ENCODE data around the gene AQR.

Gene AQR

DNA sequence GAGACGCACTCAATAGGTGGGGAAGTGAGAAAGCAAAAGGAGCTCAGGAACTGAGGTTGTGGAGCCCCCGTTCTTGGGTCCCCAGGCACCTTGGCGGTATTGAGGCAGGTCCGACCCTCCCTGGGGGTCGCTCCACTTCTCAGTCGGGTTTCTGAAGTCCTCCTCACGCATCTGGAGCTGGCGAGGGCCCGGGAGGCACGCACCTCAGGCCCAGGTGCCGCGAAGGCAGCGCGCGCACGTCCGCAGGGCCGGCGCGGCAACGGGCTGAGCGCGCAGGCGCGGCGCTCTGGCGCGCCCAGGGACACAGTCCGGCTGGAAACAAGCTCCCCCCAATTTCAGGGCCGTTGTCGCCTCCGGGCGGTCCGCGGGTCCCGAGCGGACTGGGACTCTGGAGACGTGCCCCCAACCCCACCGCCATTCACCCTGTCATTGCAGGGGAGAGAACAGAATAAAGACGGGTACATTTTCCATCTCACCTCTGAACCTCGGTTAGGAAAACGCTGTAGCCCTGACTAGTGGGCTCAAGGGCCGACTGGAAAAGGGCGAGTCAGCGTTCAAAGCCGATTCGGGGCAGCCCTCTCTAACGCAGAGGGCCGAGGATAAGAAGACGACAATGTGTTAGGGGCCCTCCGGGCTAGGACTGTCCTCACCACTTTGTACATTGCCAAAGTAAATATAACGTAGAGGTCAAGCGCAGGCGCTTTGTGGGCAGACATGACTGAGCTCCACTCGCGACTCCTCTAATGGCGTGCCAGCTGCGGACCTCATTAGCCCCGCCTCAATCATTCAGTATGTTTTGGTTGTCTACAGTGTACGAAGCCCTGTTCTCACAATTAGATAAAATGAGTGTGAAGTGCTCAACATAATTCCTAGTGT, 18.7 kb upstream of the AQR start, which contains the start of gene ZNF770:
ZNF770 (minus strand) TSS at position 261 of the 876 bp plus-strand sequence. CDS start 4,853 bp downstream, outside the sequence.
- peak; percentile 35; the same call in 1 of the 2 replicates for TF ChIP-seq CSDC2 (CRISPR knock-in tag; IDR thresholded peaks at IDR 0.05)
- TF ChIP-seq ZNF8 (CRISPR knock-in tag; IDR thresholded peaks at IDR 0.05) = peak; percentile 45
- TF ChIP-seq TCF4 (CRISPR knock-in tag; IDR thresholded peaks at IDR 0.05; ENCODE audit: borderline replicate concordance) = peak; percentile 13; the same call in 1 of the 2 replicates
- 0 out of 2 replicates have a peak, but pooled peaks have one; percentile 24 for TF ChIP-seq SNAI2 (CRISPR knock-in tag; IDR thresholded peaks at IDR 0.05)
- TF ChIP-seq, protein P1, sequence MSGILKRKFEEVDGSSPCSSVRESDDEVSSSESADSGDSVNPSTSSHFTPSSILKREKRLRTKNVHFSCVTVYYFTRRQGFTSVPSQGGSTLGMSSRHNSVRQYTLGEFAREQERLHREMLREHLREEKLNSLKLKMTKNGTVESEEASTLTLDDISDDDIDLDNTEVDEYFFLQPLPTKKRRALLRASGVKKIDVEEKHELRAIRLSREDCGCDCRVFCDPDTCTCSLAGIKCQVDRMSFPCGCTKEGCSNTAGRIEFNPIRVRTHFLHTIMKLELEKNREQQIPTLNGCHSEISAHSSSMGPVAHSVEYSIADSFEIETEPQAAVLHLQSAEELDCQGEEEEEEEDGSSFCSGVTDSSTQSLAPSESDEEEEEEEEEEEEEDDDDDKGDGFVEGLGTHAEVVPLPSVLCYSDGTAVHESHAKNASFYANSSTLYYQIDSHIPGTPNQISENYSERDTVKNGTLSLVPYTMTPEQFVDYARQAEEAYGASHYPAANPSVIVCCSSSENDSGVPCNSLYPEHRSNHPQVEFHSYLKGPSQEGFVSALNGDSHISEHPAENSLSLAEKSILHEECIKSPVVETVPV (CRISPR knock-in tag; IDR thresholded peaks at IDR 0.05) = no peak
- ATAC-seq = peak; percentile 92

DNA sequence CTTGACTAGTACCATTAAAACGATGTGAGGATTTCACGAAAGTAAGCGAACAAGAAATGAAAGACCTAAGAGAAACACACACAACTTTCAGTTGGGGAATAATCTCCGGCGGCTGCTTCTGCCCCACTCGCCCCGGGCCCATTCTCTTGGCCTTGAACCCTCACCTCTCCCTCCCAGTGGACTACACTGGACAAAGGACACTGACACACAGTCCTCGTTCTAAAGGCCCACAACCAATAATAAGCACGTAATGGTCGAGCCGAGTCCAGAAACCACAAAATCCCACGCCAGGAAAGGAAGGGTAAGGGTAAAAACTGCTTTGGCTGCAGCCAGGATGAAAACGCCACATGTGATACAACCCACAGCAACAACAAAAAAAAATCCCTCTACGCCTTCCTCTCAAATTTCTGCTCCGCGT, 18.1 kb upstream of the AQR start:
- TF ChIP-seq ESRRG (CRISPR knock-in tag; IDR thresholded peaks at IDR 0.05) = no peak
- TF ChIP-seq, protein P1 (CRISPR knock-in tag; IDR thresholded peaks at IDR 0.05) = no peak
- no peak for TF ChIP-seq BACH2 (CRISPR knock-in tag; IDR thresholded peaks at IDR 0.05; ENCODE audit: borderline replicate concordance)
- no peak for TF ChIP-seq GLIS3 (CRISPR knock-in tag; IDR thresholded peaks at IDR 0.05)
- no peak for TF ChIP-seq OSR1 (CRISPR knock-in tag; IDR thresholded peaks at IDR 0.05)
- TF ChIP-seq ZNF8 (CRISPR knock-in tag; IDR thresholded peaks at IDR 0.05) = no peak
- TF ChIP-seq SNAI2 (CRISPR knock-in tag; IDR thresholded peaks at IDR 0.05) = no peak
- TF ChIP-seq, protein P2, sequence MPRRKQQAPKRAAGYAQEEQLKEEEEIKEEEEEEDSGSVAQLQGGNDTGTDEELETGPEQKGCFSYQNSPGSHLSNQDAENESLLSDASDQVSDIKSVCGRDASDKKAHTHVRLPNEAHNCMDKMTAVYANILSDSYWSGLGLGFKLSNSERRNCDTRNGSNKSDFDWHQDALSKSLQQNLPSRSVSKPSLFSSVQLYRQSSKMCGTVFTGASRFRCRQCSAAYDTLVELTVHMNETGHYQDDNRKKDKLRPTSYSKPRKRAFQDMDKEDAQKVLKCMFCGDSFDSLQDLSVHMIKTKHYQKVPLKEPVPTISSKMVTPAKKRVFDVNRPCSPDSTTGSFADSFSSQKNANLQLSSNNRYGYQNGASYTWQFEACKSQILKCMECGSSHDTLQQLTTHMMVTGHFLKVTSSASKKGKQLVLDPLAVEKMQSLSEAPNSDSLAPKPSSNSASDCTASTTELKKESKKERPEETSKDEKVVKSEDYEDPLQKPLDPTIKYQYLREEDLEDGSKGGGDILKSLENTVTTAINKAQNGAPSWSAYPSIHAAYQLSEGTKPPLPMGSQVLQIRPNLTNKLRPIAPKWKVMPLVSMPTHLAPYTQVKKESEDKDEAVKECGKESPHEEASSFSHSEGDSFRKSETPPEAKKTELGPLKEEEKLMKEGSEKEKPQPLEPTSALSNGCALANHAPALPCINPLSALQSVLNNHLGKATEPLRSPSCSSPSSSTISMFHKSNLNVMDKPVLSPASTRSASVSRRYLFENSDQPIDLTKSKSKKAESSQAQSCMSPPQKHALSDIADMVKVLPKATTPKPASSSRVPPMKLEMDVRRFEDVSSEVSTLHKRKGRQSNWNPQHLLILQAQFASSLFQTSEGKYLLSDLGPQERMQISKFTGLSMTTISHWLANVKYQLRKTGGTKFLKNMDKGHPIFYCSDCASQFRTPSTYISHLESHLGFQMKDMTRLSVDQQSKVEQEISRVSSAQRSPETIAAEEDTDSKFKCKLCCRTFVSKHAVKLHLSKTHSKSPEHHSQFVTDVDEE (CRISPR knock-in tag; IDR thresholded peaks at IDR 0.05) = no peak
- TF ChIP-seq ZNF565 (CRISPR knock-in tag; conservative IDR thresholded peaks at IDR 0.05; ENCODE audit: low read depth) = no peak
- TF ChIP-seq, protein P3, sequence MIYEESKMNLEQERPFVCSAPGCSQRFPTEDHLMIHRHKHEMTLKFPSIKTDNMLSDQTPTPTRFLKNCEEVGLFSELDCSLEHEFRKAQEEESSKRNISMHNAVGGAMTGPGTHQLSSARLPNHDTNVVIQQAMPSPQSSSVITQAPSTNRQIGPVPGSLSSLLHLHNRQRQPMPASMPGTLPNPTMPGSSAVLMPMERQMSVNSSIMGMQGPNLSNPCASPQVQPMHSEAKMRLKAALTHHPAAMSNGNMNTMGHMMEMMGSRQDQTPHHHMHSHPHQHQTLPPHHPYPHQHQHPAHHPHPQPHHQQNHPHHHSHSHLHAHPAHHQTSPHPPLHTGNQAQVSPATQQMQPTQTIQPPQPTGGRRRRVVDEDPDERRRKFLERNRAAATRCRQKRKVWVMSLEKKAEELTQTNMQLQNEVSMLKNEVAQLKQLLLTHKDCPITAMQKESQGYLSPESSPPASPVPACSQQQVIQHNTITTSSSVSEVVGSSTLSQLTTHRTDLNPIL (CRISPR knock-in tag; IDR thresholded peaks at IDR 0.05; ENCODE audit: low read depth) = no peak
- TF ChIP-seq, protein P4, sequence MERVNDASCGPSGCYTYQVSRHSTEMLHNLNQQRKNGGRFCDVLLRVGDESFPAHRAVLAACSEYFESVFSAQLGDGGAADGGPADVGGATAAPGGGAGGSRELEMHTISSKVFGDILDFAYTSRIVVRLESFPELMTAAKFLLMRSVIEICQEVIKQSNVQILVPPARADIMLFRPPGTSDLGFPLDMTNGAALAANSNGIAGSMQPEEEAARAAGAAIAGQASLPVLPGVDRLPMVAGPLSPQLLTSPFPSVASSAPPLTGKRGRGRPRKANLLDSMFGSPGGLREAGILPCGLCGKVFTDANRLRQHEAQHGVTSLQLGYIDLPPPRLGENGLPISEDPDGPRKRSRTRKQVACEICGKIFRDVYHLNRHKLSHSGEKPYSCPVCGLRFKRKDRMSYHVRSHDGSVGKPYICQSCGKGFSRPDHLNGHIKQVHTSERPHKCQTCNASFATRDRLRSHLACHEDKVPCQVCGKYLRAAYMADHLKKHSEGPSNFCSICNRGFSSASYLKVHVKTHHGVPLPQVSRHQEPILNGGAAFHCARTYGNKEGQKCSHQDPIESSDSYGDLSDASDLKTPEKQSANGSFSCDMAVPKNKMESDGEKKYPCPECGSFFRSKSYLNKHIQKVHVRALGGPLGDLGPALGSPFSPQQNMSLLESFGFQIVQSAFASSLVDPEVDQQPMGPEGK (CRISPR knock-in tag; IDR thresholded peaks at IDR 0.05; ENCODE audit: borderline replicate concordance) = no peak
- no peak for TF ChIP-seq TCF4 (CRISPR knock-in tag; IDR thresholded peaks at IDR 0.05; ENCODE audit: borderline replicate concordance)
- peak; percentile 4; the same call in 1 of the 3 replicates for ATAC-seq

DNA sequence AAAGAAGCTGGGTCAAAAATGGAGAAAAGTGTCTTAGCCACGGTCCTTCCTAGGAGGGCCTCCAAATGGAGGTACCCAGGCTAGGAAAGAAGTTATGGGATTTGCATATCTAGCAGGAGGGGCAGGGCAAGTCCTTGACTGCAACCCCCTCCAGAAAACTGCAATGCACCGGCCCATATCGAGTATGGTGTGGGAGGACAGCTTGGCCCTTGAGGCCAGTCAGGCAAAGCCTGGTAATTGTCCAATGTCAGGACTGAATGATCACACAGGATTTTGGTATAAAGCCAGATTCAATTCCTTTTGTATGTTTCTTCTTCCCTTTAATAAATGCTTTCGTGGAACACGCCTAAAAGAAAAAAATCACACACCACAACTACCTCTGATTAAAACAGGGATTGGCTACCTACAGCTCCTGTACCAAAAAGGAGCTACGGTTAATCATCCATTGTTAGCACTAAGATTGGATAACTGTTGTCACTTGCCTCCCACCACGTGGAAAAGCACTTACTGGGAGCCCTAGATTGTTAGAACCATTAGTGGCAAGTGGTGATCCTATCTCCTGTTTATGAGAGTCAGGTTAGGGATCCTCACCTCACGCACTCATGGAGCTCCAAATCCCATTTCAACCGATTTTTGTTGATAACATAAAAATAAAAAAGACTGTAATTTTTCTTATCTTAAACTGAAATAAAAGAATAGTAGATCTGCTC, 17.4 kb upstream of the AQR start:
- ATAC-seq = no peak
- no peak for TF ChIP-seq RARB (CRISPR knock-in tag; IDR thresholded peaks at IDR 0.05)
- TF ChIP-seq ZNF8 (CRISPR knock-in tag; IDR thresholded peaks at IDR 0.05) = no peak

DNA sequence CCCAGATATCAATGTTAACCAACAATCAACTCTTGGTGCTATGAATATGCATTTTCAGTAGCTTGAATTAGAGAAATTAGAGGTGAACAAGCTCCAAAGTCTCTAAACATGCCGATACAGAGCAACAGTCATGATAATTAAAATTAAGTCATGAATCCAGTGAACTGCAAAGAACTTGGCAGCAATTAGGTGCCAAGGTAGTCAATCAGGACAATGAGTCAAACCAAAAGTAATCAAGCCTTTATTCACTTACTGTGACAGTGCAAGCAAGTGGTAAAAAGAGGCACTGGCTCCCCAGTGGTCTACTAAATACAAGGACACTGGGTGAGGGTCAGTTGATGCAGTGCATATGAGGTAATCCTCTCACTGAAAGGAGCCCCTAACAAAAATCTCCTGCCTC, 16.8 kb upstream of the AQR start:
- TF ChIP-seq, protein P3 (CRISPR knock-in tag; IDR thresholded peaks at IDR 0.05; ENCODE audit: low read depth) = no peak
- TF ChIP-seq PPARA (CRISPR knock-in tag; IDR thresholded peaks at IDR 0.05; ENCODE audit: borderline replicate concordance) = no peak
- TF ChIP-seq RARB (CRISPR knock-in tag; IDR thresholded peaks at IDR 0.05) = no peak
- no peak for ATAC-seq
